Neural crest cell (in vitro differentiated cells): Measurements from ENCODE around the gene CAPN5. TPM values are rescaled to one million over a fixed set of nuclear protein-coding genes. Genes with fewer than 3 reads are reported as not detected.

ENCODE experiments used
- DNase-seq: peaks from one replicate; pipeline ENCODE4 v3.0.0; 2021; ENCODE audit warnings: low read depth, mixed read lengths, low spot score
- H3K27ac Mint-ChIP-seq: one replicate; pipeline ENCODE4 v1.8.0; 2021; ENCODE audit warnings: mild to moderate bottlenecking, mixed read lengths; ENCODE audit not compliant: unreplicated experiment
- H3K27me3 Mint-ChIP-seq: 2 replicates; pipeline ENCODE4 v1.8.0; 2021; ENCODE audit warnings: low read depth, mild to moderate bottlenecking, mixed read lengths
- H3K36me3 Mint-ChIP-seq: 2 replicates; pipeline ENCODE4 v1.8.0; 2021; ENCODE audit warnings: low read depth, mild to moderate bottlenecking, mixed read lengths
- H3K4me1 Mint-ChIP-seq: 2 replicates; pipeline ENCODE4 v1.8.0; 2021; ENCODE audit warnings: mixed read lengths
- H3K4me3 Mint-ChIP-seq: one replicate; pipeline ENCODE4 v1.8.0; 2021; ENCODE audit warnings: mild to moderate bottlenecking, mixed read lengths
- H3K9me3 Mint-ChIP-seq: 2 replicates; pipeline ENCODE4 v1.8.0; 2021; ENCODE audit warnings: mixed read lengths
- CTCF ChIP-seq: fragments of 200-600 bp; sonication (generic); conservative IDR thresholded peaks from 2 replicates; pipeline ENCODE4 v1.5.0; 2021; ENCODE audit warnings: antibody characterized with exemption, mild to moderate bottlenecking
- total RNA-seq: library from RNA; stranded (reverse); gene quantifications from 2 replicates; pipeline ENCODE4 v1.2.1, GENCODE V29; 2021

CAPN5 gene
- total RNA-seq, 1 donor from 2014 or later, result 25.8 TPM

DNA sequence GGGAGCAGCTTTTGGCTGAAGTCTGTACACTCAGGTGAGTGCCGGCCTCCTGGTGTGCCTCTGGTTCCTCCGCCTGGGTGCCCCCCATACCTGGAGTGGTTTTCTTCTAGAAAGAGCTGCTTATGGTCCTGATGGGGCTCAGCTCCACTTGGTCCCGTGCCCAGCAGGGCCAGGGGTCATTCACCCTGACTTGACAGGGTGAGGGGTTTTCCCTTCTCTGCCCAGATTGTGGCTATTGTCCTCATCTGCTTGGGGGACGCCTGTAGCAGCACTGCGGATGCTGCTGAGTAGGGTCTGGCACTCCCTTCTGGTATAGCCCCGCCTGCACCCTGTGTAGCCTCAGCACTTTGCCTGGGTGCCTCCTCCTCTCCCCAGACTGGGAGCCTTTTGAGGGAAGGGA lies 44.1 kb downstream of the CAPN5 start:
- no peaks in the 10 kb centered on the region for H3K9me3 Mint-ChIP-seq
- H3K4me1 Mint-ChIP-seq, result peaks cover 5% of the 10 kb centered on the region
- no peaks in the 10 kb centered on the region for H3K36me3 Mint-ChIP-seq
- no peak for DNase-seq
- no peak for TF ChIP-seq CTCF
- H3K27me3 Mint-ChIP-seq, result no peaks in the 10 kb centered on the region
- H3K27ac Mint-ChIP-seq, result no peak overlapping the region
- H3K4me3 Mint-ChIP-seq, result no peak overlapping the region

DNA sequence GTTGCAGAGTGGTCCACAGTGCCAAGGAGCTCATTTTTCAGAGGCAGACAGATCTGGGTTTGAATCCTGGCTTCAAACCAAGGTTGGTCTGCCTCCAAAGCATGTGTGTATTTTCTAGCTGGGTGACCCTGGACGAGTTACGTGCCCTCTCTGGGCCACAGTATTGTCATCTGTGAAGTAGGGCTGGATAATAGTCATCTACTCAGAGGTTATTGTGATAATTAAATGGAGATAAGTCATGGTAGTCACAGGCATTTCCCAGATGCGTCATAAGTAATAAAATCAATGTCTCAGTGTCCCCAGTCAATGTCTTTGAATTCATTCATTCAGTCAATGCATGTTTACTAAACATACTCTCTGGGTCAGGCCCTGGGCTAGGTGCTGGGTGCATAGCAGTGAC lies 44.5 kb downstream of the CAPN5 start:
- no peak overlapping the region for H3K4me3 Mint-ChIP-seq
- no peaks in the 10 kb centered on the region for H3K27me3 Mint-ChIP-seq
- no peak for TF ChIP-seq CTCF
- peak overlapping the region; percentile 13 for H3K27ac Mint-ChIP-seq
- no peaks in the 10 kb centered on the region for H3K36me3 Mint-ChIP-seq
- peaks cover 5% of the 10 kb centered on the region for H3K4me1 Mint-ChIP-seq
- DNase-seq, result no peak
- H3K9me3 Mint-ChIP-seq, result no peaks in the 10 kb centered on the region

DNA sequence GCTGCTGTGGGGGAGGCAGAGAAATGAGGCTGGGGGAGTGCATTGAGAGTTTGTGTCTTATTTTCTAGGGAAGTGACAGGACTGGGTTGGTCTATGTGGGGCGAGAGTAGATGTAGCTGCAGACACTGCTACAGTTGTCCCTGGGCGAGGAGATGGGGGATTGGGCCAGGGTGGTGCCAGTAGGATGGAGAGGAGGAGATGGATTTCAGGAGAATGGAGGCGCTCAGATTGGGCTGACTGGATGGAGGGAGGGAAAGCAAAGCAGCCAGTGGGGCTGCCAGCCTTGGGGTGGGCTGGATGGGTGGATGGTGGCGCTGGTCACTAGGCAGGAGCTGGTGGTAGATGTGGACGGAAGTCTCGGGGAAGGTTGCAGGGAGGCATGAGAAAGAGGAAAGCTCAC lies 45.2 kb downstream of the CAPN5 start:
- no peak for DNase-seq

DNA sequence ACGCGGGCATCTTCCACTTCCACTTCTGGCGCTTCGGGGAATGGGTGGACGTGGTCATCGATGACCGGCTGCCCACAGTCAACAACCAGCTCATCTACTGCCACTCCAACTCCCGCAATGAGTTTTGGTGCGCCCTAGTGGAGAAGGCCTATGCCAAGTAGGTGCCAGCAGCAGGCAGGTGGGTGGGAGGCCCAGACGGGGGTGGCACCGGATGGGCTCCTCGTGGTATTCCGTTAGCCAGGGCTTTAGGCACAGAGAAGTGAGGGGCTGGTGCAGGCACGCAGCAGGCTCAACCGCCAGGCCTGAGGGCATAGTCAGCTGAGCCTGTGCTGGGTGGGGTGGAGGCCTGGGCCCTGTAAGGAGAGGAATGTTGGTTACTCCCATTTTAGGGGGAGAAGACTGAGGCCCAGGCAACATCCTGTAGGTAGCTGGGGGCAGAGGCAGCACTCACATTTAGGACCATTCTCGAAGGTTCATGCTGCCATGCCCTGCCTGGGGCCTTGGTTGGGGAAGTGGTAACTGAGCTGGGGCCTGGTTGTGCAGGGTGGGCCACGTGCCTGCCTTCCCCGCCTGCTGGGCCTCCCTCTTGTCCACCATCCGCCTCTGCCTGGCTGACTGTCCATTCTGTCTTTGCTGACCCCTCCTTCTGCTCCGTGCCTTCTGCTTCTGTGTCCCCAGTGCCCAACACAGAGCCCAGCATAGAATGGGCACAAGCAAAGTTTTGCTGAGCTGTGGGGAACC lies 46.0 kb downstream of the CAPN5 start:
- Mint-ChIP-seq H3K4me1 (peaks cover 13% of the 10 kb centered on the region), H3K27ac (no peak overlapping the region), H3K4me3 (no peak overlapping the region), H3K27me3 (no peaks in the 10 kb centered on the region), H3K36me3 (no peaks in the 10 kb centered on the region), H3K9me3 (no peaks in the 10 kb centered on the region)
- TF ChIP-seq CTCF, result no peak
- no peak for DNase-seq

More for the DNA sequence above, 45.2 kb downstream of the CAPN5 start:
- Mint-ChIP-seq H3K36me3 (no peaks in the 10 kb centered on the region), H3K27me3 (no peaks in the 10 kb centered on the region), H3K27ac (no peak overlapping the region), H3K4me1 (peaks cover 5% of the 10 kb centered on the region), H3K4me3 (no peak overlapping the region), H3K9me3 (no peaks in the 10 kb centered on the region)
- no peak for TF ChIP-seq CTCF

DNA sequence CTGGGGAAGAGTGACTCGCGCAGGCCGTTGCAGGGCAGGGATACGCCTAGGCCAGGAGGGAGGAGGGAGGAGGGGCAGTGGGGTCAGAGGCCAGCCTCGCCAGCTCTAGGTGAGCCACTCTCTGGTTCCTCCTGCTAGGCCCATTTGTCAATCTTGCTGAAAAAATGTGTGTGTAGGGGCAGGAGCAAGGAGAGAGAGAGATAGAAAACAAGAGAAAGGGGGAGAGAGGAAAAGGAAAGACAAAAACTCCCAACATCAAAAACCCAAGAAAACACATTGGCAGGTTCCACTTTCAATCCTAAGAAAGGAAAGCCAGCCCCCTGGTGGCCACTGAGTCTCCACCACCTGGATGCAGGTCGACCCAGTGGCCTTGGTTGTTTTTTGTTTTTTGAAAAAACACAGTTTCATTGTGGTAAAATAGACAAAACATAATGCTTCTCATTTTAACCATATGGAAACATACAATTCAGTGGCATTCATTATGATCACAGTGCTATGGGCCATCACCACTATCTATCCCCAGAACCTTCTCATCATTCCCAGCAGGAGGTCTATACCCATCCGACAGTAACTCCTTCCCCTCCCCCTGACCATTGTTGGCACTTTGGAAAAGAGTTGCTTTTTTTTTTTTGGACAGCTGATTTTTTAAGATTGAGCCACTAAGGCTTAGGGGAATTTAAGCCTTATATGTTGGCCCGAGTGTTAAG lies 46.8 kb downstream of the CAPN5 start:
- DNase-seq, result peak; percentile 29
- H3K4me3 Mint-ChIP-seq, result no peak overlapping the region
- no peak overlapping the region for H3K27ac Mint-ChIP-seq
- no peaks in the 10 kb centered on the region for H3K27me3 Mint-ChIP-seq
- H3K36me3 Mint-ChIP-seq, result no peaks in the 10 kb centered on the region
- H3K9me3 Mint-ChIP-seq, result no peaks in the 10 kb centered on the region
- H3K4me1 Mint-ChIP-seq, result peaks cover 13% of the 10 kb centered on the region
- peak; percentile 76 for TF ChIP-seq CTCF
